Measurements from ENCODE around the gene RPTOR. TPM values are rescaled to one million over a fixed set of nuclear protein-coding genes. Genes with fewer than 3 reads are reported as not detected.

Gene RPTOR
- total RNA-seq, 2 experiments from 2014 or later, result 60.0 to 67.2 TPM

DNA sequence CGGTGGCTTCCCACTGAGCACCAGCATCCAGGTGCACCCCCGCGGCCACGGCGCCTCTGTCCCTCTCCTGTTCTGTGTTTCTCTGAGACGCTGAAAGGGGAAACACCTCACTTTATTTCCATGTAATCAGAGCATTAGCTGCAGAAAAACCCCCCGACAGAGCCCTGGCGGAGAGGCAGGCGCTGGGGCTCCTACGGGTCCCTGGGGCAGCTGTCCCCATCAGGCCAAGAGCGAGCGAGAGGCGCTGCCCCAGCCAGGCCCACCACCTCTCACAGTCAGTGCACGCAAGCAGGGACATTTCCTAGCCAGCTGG lies 419.9 kb downstream of the RPTOR start:
- ChIA-PET POLR2A (no interaction called here), CTCF (no interaction called here)

DNA sequence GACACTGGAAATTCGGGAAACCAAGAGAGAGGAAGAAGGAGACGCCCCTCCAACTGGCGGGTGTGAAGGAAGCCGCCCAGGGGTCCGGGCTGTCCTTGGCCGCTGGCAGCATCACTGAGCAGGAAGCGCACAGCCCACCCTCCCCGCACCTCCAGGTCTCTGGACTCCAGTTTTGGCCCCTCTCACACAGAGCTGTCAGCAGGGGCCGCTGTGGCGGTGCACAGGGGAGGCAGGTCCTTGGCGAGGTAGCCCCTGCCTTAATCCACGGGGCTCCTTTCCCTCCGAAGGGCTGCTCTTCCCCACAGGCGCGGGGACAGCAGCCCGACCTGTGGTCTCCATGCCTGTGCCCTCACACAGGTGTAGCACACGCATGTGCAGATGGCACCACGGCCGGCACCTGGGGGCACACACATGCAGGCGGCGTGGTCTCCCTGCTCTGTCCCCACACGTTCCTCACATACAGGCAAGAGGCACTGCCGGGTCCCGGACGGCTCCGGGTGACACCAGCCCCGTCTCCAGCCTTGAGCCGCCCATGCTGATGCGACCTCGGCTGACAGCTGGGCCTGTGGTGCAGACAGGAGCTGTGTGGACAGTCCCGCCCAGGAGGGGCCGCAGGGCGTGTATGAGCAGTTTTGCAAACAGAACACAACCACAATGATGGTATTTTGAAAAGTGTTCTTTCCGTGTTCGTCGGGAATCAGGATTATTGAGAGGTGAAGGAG lies 420.4 kb downstream of the RPTOR start:
- POLR2A ChIA-PET, result no interaction called here
- CTCF ChIA-PET, result no interaction called here

GRCh38 chr17:80965606-80966005 lies 421.0 kb downstream of the RPTOR start:
- CTCF ChIA-PET, result no interaction called here
- POLR2A ChIA-PET, result interaction anchor here (0.6 kb wide), 1 partner anchor 670 kb away, joined by 3 read pairs; no protein-coding TSS in a partner anchor

GRCh38 chr17:80967404-80967872 lies 422.8 kb downstream of the RPTOR start:
- CTCF ChIA-PET, result no interaction called here

DNA sequence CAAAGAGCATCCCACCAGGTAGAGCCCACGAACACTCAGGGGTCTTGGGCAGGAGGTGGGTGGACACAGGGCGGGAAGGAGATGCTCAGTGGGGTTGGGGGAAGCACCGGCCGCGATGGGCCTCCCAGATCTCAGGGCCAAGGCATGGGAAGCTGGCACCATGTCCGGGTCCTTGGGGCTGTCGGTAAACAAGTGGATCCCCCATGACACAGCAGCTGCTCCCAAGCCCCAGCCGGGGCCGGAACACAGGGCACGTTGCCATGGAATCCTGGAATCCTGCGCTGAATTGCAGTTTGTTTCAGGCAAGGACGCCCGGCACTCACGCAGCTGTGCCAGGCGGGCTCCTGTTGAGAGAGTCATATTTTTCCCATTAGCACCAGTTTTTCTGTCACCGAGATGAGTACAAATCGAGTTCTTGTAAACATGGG lies 424.0 kb downstream of the RPTOR start:
- ChIA-PET CTCF (no interaction called here), POLR2A (no interaction called here)

More at GRCh38 chr17:80967404-80967872, 422.8 kb downstream of the RPTOR start:
- POLR2A ChIA-PET, result interaction anchor here (0.8 kb wide), 1 partner anchor 134 kb away, joined by 3 read pairs; no protein-coding TSS in a partner anchor

DNA sequence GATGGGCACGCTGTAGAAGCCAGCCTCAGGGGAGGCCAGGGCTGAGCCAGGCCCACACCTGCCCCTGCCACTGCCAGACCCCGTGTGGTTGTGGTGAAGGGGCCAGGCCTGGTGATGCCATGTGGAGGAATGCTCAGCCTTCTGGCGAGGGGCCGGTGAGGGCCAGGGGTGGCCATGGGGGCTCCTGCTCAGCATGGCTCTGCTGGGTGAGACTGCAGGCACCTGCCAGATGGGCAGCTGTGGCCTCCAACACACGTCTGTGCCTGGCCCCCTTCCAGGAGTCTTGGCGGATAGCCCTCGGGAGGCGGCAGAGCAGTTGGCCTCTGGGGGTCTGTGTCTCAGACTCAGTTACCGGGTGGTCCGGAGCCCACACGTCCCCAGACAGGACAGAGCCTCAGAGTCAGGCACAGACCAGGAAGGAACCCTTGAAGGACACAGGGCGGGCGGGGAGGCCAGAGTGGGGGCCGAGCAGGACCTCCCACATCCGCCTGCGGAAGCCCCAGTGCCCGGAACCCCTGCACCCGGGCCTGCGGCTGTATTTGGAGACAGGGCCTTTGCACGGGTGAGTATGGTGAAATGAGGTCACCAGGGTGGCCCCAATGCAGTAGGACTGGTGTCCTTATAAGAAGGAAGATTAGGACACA lies 424.5 kb downstream of the RPTOR start:
- ChIA-PET POLR2A (no interaction called here), CTCF (interaction anchor here (0.9 to 1.8 kb wide), 2 partner anchors 12 to 103 kb away, joined by 3 to 7 read pairs; no protein-coding TSS in a partner anchor)

DNA sequence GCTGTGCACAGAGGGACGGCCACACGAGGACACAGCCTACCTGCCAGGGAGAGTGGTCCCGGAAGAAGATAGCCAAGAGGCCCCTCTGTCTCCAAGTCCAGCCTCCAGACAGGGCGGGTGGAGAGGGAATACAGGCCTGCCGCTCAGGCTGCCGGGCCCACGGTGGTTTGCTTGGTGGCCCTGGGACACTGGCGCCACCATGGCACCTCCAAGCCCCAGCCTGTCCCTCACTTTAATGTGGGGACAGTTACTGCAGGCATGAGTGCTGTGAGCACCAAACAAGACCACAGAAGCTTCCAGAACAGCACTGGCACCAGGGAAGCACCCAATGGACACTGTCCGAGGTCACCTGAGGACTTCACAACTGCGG lies 425.0 kb downstream of the RPTOR start:
- CTCF ChIA-PET, result interaction anchor here (0.9 to 1.8 kb wide), 3 partner anchors 11 to 104 kb away, joined by 3 to 7 read pairs (median 6); no protein-coding TSS in a partner anchor
- POLR2A ChIA-PET, result no interaction called here

DNA sequence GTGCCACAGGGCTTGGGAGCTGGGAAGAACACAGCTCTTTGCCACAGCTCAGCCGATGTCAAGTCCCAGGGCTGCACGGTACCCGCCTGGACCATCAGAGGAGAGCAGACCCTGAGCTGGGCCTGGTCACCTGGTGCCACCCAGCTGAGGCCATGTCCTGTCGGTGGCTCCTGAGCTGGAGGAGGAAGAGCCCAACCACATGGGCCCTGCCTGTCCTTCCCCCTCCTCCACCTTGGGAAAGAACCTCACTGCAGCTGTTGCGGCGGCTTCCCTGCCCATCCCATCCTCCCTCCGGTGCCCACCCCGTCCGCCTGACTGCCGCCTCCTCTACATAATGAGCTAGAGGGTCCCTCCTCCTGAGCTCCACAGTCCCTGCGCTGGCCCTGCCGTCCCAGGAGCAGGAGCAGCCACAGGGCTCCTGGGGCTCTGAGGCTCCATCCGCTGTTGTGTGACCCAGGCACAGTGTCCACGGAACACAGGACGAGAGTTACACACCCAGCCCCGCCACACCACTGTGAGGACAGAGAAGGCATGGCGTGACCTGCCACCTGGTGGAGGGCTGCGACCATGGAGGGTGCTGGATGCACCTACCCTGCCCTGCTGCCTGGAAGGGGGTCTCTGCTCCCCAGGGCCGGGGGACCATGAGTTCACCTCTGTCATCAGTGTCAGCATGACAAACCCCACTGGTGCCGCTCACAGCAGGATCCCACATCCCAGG lies 425.6 kb downstream of the RPTOR start:
- ChIA-PET POLR2A (no interaction called here), CTCF (interaction anchor here (0.9 to 1.8 kb wide), 4 partner anchors 11 to 544 kb away, joined by 3 to 7 read pairs (median 6); no protein-coding TSS in a partner anchor)

DNA sequence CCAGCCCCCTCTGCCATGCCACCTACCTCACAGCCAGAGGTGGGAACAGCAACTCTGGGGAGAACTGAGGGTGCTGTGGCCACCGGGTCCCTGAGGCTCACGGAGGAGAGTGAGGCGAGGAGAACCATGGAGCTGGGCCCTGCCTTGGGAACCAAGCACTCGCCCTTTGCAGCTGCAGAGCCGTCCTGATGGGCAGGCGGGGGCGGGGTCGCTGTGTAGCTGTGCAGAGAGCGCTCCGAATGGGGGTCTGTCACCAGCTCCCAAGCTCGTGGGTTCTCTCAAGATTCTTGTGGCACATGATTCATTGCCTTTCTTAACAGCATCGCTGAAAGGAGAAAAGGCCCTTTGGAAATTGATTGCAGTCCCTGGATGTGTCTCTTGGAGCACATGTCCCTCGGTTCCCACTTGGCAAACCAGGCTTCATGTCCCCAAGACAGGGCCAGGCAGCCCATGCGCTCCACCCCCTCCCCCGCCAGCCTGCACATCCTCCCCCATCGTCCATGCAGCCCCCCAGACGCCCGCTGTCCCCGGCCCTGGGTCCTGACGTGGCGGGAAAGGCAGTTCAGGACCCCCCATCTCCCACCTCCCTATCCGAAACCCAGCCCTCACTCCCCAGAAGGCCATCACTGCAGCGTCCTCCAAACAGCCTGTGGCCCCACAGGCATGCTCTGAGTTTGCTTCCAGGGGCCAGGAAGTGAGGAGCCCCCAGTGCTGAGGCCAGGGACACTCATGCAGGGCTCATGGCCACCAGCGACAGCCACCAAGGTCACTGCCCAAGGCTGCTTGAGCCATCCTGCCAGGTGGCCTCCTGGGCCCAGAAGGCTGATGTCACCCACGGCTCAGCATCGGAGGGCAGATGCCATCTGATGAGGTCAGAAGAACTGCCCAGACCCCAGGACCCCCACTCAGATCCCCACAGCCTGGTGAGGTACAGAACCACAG lies 426.4 kb downstream of the RPTOR start:
- CTCF ChIA-PET, result interaction anchor here (1.2 to 1.8 kb wide), 3 partner anchors 84 to 544 kb away, joined by 5 to 7 read pairs (median 6); no protein-coding TSS in a partner anchor
- POLR2A ChIA-PET, result no interaction called here

- ChIA-PET POLR2A (no interaction called here), CTCF (interaction anchor here (1.0 kb wide), 1 partner anchor 545 kb away, joined by 3 read pairs; no protein-coding TSS in a partner anchor)
These were observed 427.2 kb downstream of the RPTOR start for GRCh38 chr17:80971704-80972304.

- POLR2A ChIA-PET, result no interaction called here
- CTCF ChIA-PET, result interaction anchor here (1.4 kb wide), 1 partner anchor 550 kb away, joined by 3 read pairs; no protein-coding TSS in a partner anchor
These were observed 432.1 kb downstream of the RPTOR start for GRCh38 chr17:80976701-80977100.

DNA sequence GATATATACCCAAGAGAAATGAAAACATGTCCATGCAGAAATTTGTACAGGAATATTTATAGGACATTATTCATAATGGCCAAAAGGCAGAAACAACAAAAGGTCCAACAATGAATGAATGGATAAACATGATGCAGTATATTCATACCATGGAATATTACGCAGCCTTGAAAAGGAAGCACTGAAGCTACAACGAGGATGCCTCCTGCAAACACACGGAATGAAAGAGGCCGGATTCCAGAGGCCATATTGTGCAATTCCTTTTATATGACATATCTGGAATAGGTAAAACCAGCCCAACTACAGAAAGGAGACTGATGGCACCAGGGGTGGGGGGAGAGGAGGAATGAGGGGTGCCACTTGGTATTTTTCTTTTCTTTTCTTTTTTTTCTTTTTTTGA lies 432.5 kb downstream of the RPTOR start:
- ChIA-PET CTCF (interaction anchor here (1.4 kb wide), 1 partner anchor 550 kb away, joined by 3 read pairs; no protein-coding TSS in a partner anchor), POLR2A (no interaction called here)

DNA sequence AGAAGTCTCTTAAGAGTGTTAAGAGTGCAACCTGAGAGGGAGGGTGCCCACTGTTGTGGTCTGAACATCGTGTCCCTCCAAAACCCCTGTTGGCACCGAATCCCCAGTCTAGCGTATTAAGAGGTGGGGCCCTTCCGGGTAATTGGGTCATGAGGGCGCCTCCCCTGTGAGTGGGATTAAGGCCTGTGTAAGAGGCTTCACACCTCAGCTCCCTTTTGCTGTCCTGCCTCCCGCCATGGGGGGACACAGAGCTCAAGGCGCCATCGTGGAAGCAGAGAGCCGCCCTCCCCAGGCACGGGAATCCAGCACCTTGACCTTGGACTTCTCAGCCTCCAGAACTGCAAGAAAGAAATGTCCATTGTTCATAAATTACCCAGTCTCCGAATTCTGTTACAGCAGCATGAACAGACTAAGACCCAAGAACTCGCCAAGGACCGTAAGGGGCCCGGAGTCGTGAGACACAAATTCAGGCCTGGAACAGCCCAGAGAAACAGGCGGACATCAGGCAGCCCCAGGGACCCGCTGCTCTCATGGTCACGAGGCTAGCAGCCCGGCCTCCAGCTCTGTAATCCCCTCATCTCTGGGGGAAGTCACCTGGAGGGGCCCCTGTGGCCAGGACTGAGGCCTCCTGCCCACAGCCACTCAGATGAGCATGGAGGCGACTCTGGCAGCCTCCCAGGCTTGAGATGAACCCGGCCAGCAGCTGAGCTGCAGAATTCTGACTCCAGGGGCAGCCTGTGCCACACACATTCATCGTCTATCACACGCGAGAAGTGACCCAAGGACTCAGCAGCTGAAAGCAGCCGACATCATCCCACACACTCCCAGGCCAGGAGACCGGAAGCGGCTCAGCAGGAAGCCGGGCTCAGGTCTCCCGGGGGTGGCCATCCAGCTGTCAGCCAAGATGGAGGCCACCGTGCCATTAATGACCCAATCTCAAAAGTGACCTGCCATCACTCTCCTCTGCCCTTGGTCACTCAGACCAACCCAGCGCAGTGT lies 434.2 kb downstream of the RPTOR start:
- ChIA-PET CTCF (interaction anchor here (1.3 kb wide), 1 partner anchor 552 kb away, joined by 4 read pairs; no protein-coding TSS in a partner anchor), POLR2A (no interaction called here)

DNA sequence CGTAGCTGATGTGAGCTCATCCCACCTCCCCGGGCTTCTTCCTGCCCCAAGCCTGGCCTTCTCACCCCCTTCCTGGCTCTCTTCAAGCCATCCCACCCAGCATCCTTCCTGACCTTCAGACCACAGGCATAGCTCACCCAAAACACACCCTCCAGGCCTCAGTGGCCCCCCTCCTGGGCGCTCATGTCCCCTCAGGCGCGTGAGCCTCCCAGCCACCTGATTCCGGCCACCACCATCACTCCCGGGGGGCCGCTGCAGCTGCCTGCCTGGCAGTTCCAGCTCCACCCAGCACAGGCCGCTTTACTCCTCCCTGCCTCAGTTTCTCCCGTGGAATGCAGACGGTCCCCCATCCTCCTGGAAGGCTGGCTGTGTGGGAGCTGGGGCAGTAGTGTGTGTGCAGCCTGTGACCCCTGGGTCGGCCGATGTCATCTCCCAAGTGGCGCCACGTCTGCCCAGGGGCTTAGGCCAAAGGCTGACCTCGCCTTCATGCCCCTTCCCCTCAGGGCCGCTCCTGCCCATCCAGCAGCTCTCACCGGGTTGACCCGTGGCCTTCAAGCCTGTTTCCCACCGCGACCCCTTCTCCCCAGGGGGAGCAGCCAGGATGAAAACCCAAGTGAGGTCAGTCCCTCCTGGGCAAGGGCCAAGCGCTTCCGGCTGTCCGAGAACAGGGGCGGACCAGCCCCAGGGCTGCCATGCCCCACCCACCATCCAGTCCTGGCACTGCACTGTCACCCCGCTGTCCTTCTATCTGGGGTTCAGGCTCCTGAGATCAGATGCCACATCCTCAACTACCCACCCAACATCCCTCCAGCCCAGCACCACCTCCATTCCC lies 435.1 kb downstream of the RPTOR start:
- CTCF ChIA-PET, result interaction anchor here (1.3 kb wide), 1 partner anchor 553 kb away, joined by 4 read pairs; no protein-coding TSS in a partner anchor
- POLR2A ChIA-PET, result no interaction called here

- ChIA-PET CTCF (interaction anchor here (0.7 to 1.1 kb wide), 3 partner anchors 10 to 43 kb away, joined by 3 to 4 read pairs (median 3); no protein-coding TSS in a partner anchor), POLR2A (no interaction called here)
These were observed 435.9 kb downstream of the RPTOR start for GRCh38 chr17:80980397-80981061.

Data from activated CD8-positive, alpha-beta memory T cell treated with anti-CD3 and anti-CD28 coated beads for 36 hours (primary cell).